ENCODE data around the gene FAM124B. TPM values are rescaled to one million over a fixed set of nuclear protein-coding genes. Genes with fewer than 3 reads are reported as not detected.

The FAM124B gene, protein sequence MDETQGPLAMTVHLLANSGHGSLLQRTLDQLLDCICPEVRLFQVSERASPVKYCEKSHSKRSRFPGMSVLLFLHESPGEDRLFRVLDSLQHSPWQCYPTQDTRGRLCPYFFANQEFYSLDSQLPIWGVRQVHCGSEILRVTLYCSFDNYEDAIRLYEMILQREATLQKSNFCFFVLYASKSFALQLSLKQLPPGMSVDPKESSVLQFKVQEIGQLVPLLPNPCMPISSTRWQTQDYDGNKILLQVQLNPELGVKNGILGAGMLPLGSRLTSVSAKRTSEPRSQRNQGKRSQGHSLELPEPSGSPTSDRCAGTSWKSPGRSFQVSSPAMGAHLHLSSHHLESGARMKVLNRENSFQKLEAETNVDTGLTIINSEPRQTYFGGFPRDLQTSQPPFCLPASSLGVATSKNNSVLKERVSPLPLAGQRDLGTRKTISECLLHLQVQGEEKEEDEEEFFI
- under 1 TPM in 2 of 6 donors, not detected in 4; 0.20 to 0.38 TPM for polyA plus RNA-seq (ENCODE audit: low read depth in 6 of 6)

DNA sequence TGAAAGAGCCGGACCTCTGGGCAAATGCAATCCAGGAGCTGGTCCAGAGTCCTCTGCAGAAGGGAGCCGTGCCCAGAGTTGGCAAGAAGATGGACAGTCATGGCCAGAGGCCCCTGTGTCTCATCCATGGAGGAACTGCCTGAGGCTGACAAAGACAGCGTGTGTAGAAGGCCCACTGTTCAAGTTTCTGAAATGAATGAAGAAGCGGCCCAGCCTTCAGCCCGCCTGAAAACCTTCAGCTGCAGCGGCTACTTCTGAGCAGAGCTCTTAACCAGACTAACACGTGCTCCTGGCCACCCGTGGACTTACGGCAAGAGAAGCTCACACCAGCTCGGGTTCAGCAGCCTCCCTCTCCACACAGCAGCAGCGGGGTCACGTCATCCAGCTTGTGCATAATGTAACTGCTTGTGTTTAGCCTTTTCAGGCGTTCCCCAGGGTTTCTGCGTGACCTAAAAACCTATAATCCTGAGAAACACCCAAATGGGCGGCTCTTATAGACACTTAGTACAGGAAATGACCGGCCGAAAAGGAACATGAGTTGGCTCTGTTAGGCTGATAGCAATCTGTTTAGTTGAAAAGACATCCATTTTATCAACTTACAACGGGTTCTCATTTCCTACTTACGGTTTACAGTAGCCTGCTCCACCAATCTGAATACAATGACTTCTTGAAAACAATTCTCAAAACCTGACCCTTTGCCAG lies at the start of gene FAM124B:
Gene FAM124B (minus strand): TSS at position 467 of the 702 bp plus-strand sequence. CDS start 339 bp downstream, at position 128.
- H3K4me3 Mint-ChIP-seq, result peak within 1 kb of the TSS; percentile 61 to 90 (median 82)
- H3K27me3 Mint-ChIP-seq, result no peaks in the 10 kb centered on the region
- ATAC-seq (ENCODE audit: low read depth in 2 of 2) (peak; percentile 60 to 67), DNase-seq (peak; percentile 11)
- H3K36me3 Mint-ChIP-seq, result peaks cover 0 to 5% of the 10 kb centered on the region in 2 donors
- peaks cover 0 to 4% (median 1%) of the 10 kb centered on the region in 7 donors for H3K9me3 Mint-ChIP-seq
- peak within 1 kb of the TSS in 3 of 6 donors; percentile 51 to 66 (median 66) for H3K27ac Mint-ChIP-seq
- peaks cover 4 to 17% (median 16%) of the 10 kb centered on the region in 3 donors for H3K4me1 Mint-ChIP-seq

DNA sequence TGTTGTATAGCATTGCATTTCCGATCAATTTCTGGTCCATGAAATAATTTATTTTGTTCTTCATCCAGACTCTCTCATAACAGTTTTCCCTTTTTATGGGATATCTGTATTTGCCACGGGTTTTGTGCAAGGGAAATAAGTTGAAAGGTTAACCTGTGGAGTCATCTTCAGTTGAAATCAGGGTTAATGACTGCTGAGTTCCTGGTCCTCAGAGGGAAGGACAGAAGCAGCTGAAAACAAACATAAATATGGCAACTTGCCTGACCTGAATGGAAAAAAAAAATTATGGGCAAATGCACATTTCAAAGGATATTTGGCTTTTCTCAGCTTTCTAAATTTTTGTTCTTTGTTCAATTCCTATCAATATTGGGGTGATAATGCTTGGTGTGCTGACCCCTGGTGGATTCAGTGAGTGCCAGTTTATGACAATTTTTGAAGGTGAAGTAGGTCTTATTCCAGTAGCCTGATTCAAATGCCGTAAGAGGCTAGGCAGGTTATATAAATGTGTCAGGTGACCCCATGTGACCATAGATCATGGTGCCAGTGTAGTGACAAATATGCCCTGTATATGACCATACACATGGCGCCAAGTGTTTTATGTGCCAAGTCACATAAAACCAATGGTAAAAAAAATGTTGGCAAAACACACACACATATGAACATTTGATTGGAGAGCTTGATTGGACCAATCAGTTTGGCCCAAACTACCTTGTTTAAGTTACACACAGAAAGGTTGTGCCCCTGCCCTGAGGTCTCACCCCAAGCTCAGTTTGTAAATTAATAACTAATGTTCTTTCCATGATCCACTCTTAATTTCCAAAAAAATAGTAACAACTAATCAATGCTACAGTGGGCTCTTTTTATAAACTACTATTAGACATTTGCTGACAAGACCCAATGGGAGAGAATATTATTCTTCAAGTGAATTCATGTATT lies 47.6 kb upstream of the FAM124B start:
- ATAC-seq (ENCODE audit: low read depth in 2 of 2) (peak; percentile 53 to 69), DNase-seq (peak; percentile 11)
- Mint-ChIP-seq H3K9me3 (peaks cover 0 to 3% (median 0%) of the 10 kb centered on the region in 7 donors), H3K36me3 (no peaks in the 10 kb centered on the region), H3K4me1 (no peaks in the 10 kb centered on the region), H3K27me3 (peaks cover 5 to 9% (median 7%) of the 10 kb centered on the region in 3 donors), H3K27ac (no peak overlapping the region), H3K4me3 (no peak overlapping the region)

DNA sequence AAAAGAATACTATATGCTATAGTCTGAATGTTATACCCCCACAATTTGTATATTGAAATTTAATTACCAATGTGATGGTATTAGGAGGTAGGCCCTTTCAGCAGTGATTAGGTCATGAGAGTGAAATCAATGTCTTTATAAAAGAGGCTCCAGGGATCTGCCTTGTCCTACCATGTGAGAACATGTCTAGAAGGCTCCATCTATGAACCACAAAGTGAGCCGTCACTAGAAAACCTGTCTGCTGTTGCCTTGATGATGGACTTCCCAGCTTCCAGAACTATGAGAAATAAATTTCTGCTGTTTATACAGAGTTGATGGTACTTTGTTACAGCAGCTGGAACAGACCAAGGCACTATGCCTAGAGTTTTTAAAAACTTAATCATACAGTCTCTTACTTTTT lies 46.3 kb upstream of the FAM124B start:
- Mint-ChIP-seq H3K36me3 (no peaks in the 10 kb centered on the region), H3K27ac (no peak overlapping the region), H3K4me3 (no peak overlapping the region), H3K9me3 (no peaks in the 10 kb centered on the region), H3K27me3 (peaks cover 5 to 19% (median 16%) of the 10 kb centered on the region in 3 donors), H3K4me1 (peaks cover 0 to 3% (median 3%) of the 10 kb centered on the region in 3 donors)
- no peak for DNase-seq
- ATAC-seq (ENCODE audit: low read depth in 2 of 2), result no peak

DNA sequence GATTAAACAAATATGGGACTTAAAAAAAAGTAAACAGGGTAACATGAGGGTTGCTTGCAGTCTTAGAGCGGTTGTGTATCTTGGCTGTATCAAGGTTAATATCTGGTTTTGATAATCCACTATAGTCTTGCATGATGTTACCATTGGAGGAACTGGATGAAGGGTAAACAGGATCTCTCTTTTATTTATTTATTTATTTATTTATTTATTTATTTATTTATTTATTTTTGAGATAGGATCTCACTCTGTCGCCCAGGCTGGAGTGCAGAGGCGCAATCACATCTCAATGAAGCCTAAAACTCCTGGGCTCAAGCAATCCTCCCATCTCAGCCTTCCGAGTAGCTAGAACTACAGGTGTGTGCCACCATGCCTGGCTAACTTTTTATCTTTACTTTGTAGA lies 42.9 kb upstream of the FAM124B start:
- no peak for ATAC-seq (ENCODE audit: low read depth in 2 of 2)
- H3K36me3 Mint-ChIP-seq, result peaks cover 0 to 11% of the 10 kb centered on the region in 2 donors
- H3K27ac Mint-ChIP-seq, result peak overlapping the region in 2 of 6 donors; percentile 47 to 61
- H3K9me3 Mint-ChIP-seq, result peaks cover 0 to 2% (median 0%) of the 10 kb centered on the region in 7 donors
- no peak overlapping the region for H3K4me3 Mint-ChIP-seq
- DNase-seq, result no peak
- peaks cover 11 to 19% (median 18%) of the 10 kb centered on the region in 3 donors for H3K4me1 Mint-ChIP-seq
- peaks cover 14 to 33% (median 31%) of the 10 kb centered on the region in 3 donors for H3K27me3 Mint-ChIP-seq

DNA sequence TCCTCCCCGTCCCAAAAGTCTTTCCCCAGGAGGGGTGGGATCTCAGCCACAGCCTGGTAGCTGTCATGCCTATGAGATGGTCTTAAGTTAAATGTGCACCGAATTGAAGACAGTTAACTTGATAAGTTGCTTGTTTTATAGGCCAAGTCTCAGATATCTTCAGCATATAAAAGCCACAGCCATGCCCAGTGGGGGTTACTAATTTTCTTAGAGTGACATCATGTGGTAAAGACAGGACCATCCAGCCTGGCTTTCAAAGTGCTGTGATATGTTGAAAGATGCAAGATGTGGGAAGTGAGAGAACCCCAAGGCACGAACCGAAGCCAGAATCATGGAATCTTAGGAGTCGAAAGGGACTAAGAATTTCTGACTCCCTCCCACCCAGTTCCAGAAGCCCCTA lies 42.1 kb upstream of the FAM124B start:
- Mint-ChIP-seq H3K27ac (peak overlapping the region in 2 of 6 donors; percentile 23 to 44), H3K4me1 (peaks cover 11 to 19% (median 18%) of the 10 kb centered on the region in 3 donors), H3K4me3 (peak overlapping the region; percentile 1 to 91 (median 72)), H3K36me3 (peaks cover 0 to 11% of the 10 kb centered on the region in 2 donors), H3K9me3 (peaks cover 0 to 2% (median 0%) of the 10 kb centered on the region in 7 donors), H3K27me3 (peaks cover 13 to 36% (median 35%) of the 10 kb centered on the region in 3 donors)
- ATAC-seq (ENCODE audit: low read depth in 2 of 2) (no peak), DNase-seq (no peak)

DNA sequence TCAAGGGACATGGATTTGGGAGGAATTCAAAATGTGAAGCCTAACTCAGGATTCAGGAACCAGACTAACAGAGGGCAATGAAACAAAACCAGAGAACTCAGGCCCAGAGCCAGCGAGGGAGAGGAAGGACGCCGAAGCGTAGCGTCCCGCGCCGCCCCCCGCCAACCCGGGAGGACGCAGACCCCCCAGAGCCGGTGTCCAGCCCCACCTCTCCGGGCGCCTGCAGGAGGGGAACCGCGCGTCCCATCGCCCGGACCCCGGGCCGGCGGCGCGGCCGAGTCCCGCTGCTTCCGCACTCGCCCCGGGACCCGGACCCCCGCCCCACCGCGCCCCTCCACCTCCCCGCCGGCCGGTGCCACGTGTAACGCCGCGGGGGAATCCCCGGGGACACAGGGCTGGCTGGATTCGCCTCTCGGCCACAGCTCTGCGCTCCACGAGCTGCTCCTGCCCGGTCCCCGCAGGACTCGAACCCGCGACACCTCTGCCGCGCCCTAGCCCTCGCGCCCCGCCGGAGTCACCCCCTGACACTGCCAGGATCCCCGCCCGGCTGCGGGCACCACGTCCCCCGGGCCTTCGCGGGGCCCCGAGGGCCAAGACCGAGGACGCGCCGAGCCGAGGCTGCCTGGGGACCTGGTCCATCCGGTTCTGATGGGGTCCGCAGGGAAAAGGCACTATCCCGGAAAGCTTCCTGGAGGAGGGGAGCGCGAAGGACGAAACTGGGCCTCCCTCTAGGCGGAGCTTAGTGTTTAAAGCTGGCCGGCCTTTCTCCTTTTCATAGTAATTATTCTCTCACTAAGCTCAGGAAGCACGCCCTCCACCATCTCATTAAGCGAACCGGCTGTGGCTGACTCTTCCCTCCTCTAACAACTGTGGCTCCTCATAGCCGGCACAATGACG lies 40.4 kb upstream of the FAM124B start:
- Mint-ChIP-seq H3K4me3 (peak overlapping the region; percentile 84 to 91 (median 88)), H3K36me3 (peaks cover 0 to 20% of the 10 kb centered on the region in 2 donors), H3K4me1 (peaks cover 11 to 19% (median 18%) of the 10 kb centered on the region in 3 donors), H3K27me3 (peaks cover 17 to 52% (median 48%) of the 10 kb centered on the region in 3 donors), H3K27ac (peak overlapping the region in 4 of 6 donors; percentile 27 to 87 (median 78)), H3K9me3 (peaks cover 0 to 4% (median 0%) of the 10 kb centered on the region in 7 donors)
- DNase-seq (peak; percentile 15), ATAC-seq (ENCODE audit: low read depth in 2 of 2) (peak; percentile 76)

DNA sequence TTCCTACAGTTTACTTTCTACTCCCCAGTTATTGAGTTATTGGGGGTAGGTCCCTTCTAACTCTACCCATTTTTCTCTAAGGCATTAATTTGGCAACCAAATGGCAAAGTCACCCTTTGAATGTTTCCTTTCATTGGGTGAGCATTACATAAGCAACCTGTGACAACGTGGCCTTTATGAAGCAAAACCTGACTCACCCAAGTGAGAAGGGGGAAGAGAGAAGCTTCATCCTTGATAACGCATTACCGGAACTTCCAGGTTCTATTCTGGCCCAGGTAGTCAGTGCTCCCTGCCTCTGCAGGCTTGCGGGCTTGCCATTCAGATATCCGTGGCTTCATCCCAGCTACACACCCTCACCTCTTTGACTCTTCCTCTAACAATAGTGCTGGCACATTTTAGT lies 39.1 kb upstream of the FAM124B start:
- peak overlapping the region in 7 of 8 donors; percentile 22 to 91 (median 85) for H3K4me3 Mint-ChIP-seq
- no peak for DNase-seq
- H3K4me1 Mint-ChIP-seq, result peaks cover 11 to 19% (median 18%) of the 10 kb centered on the region in 3 donors
- peaks cover 0 to 4% (median 0%) of the 10 kb centered on the region in 7 donors for H3K9me3 Mint-ChIP-seq
- peaks cover 23 to 61% (median 48%) of the 10 kb centered on the region in 3 donors for H3K27me3 Mint-ChIP-seq
- H3K27ac Mint-ChIP-seq, result no peak overlapping the region
- no peak for ATAC-seq (ENCODE audit: low read depth in 2 of 2)
- peaks cover 0 to 20% of the 10 kb centered on the region in 2 donors for H3K36me3 Mint-ChIP-seq

DNA sequence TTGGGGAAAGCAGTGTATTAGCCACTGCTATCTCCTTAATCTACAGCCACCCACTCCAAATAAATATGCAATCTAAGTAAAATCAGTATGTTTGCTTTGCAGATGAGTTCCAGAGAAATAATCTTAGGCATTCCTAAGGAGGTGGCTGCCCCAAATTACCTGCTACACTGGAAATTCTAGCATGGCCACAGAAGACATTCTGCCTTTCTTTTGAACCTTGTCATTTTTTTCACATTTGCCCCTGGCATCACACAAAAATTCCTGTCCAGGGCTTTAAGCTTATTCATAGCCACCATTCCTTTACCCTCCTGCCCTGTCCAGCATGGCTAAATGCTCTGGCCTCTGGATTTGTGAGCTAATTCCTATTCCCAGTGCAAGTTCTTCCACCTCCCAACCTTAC lies 36.8 kb upstream of the FAM124B start:
- ATAC-seq (ENCODE audit: low read depth in 2 of 2), result no peak
- peaks cover 23 to 64% (median 43%) of the 10 kb centered on the region in 3 donors for H3K27me3 Mint-ChIP-seq
- H3K27ac Mint-ChIP-seq, result peak overlapping the region in 1 of 6 donors; percentile 34
- DNase-seq, result no peak
- peaks cover 0 to 20% of the 10 kb centered on the region in 2 donors for H3K36me3 Mint-ChIP-seq
- H3K4me1 Mint-ChIP-seq, result peaks cover 8 to 19% (median 15%) of the 10 kb centered on the region in 3 donors
- peaks cover 0 to 4% (median 0%) of the 10 kb centered on the region in 7 donors for H3K9me3 Mint-ChIP-seq
- H3K4me3 Mint-ChIP-seq, result no peak overlapping the region

DNA sequence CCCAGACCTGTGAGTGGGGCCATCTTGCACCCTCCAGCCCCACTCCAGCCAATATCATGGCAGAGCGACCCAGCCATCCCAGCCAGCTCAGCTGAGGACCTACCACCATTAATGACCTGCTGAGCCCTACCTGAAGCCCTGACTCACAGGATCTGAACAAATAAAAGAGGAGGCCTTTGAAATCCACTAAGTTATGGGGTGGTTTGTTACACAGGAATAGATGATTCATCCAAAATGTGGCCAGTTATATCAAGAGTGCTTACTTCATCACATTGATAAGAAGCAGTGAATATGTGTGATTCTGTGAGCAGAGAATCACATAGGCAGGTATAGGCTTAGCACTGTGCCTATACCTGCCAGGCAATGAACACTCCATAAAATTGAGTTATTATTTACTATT lies 34.7 kb upstream of the FAM124B start:
- no peak for DNase-seq
- Mint-ChIP-seq H3K27me3 (peaks cover 23 to 60% (median 34%) of the 10 kb centered on the region in 3 donors), H3K9me3 (peaks cover 0 to 7% (median 2%) of the 10 kb centered on the region in 7 donors), H3K4me3 (no peak overlapping the region), H3K4me1 (peaks cover 2 to 10% (median 5%) of the 10 kb centered on the region in 3 donors), H3K36me3 (peaks cover 0 to 17% of the 10 kb centered on the region in 2 donors), H3K27ac (no peak overlapping the region)
- ATAC-seq (ENCODE audit: low read depth in 2 of 2), result no peak

DNA sequence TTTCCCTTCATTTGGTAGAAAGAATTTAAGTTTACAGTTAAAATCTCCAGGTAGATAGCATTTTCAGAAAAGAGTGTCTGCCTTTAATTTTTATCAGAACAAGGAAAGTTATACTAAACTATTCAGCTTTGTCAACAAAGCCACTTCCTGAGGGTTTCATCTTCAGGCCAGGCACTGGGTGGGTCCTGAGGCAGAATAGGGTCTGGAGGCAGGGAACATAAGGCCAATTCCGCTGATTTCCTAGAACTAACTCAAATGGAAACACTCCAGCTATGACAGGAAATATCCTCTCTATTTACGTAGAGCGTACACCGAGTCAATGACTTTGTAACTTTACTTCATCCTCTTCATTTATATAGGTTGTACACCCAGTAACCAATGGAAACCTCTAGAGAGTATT lies 32.7 kb upstream of the FAM124B start:
- no peak overlapping the region for H3K4me3 Mint-ChIP-seq
- DNase-seq (no peak), ATAC-seq (ENCODE audit: low read depth in 2 of 2) (no peak)
- H3K36me3 Mint-ChIP-seq, result peaks cover 0 to 15% of the 10 kb centered on the region in 2 donors
- peaks cover 0 to 10% (median 5%) of the 10 kb centered on the region in 7 donors for H3K9me3 Mint-ChIP-seq
- no peaks in the 10 kb centered on the region for H3K4me1 Mint-ChIP-seq
- H3K27ac Mint-ChIP-seq, result no peak overlapping the region
- H3K27me3 Mint-ChIP-seq, result peaks cover 21 to 51% (median 32%) of the 10 kb centered on the region in 3 donors

DNA sequence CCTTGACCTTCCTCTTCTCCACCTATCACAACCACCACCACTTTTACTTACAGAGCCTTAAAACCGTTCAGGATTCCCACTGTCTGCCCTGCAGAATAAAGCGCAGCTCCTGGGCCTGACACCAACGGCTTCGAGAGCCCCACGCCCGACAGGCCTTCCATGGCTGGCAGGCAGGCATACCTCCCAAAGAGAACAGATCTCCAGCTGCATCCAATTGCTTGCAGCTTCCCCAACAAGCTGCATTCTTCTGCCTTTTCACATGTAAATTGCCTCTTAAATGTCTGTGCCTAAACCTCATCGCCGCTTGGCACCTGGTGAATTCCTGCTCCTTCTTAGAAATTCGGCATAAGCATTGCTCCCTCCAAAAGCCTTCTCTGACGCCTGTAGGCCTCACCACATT lies 31.5 kb upstream of the FAM124B start:
- H3K9me3 Mint-ChIP-seq, result peaks cover 0 to 9% (median 5%) of the 10 kb centered on the region in 7 donors
- no peaks in the 10 kb centered on the region for H3K4me1 Mint-ChIP-seq
- H3K36me3 Mint-ChIP-seq, result peaks cover 0 to 10% of the 10 kb centered on the region in 2 donors
- no peak for DNase-seq
- ATAC-seq (ENCODE audit: low read depth in 2 of 2), result no peak
- no peak overlapping the region for H3K4me3 Mint-ChIP-seq
- peaks cover 16 to 48% (median 29%) of the 10 kb centered on the region in 3 donors for H3K27me3 Mint-ChIP-seq
- H3K27ac Mint-ChIP-seq, result peak overlapping the region in 1 of 6 donors; percentile 56
